ENCODE results near the gene POLR1A. TPM values are rescaled to one million over a fixed set of nuclear protein-coding genes. Genes with fewer than 3 reads are reported as not detected.

The POLR1A gene
- total RNA-seq, 2 experiments from 2014 or later, result 40.8 to 41.5 TPM

GRCh38 chr2:86025976-86026743 is 79.5 kb downstream of the POLR1A start:
- POLR2A ChIA-PET, result interaction anchor here (0.5 kb wide), 1 partner anchor 414 kb away, joined by 3 read pairs; no protein-coding TSS in a partner anchor
- CTCF ChIA-PET, result interaction anchor here (1.8 to 2.4 kb wide), 2 partner anchors 10 to 54 kb away, joined by 6 to 13 read pairs; no protein-coding TSS in a partner anchor
- ATAC-seq, result no peak
- Mint-ChIP-seq H3K4me1 (ENCODE audit: low read depth) (peaks cover 11% of the 10 kb centered on the region), H3K9me3 (ENCODE audit: insufficient read depth) (no peaks in the 10 kb centered on the region), H3K4me3 (no peak overlapping the region), H3K27me3 (ENCODE audit: low read depth) (no peaks in the 10 kb centered on the region), H3K36me3 (ENCODE audit: low read depth) (peaks cover 59% of the 10 kb centered on the region), H3K27ac (peak overlapping the region; percentile 68)
- no peak for DNase-seq

GRCh38 chr2:86025229-86025820 is 80.4 kb downstream of the POLR1A start:
- Mint-ChIP-seq H3K27me3 (ENCODE audit: low read depth) (no peaks in the 10 kb centered on the region), H3K27ac (peak overlapping the region; percentile 62), H3K9me3 (ENCODE audit: insufficient read depth) (no peaks in the 10 kb centered on the region), H3K36me3 (ENCODE audit: low read depth) (peaks cover 52% of the 10 kb centered on the region), H3K4me1 (ENCODE audit: low read depth) (peaks cover 11% of the 10 kb centered on the region), H3K4me3 (no peak overlapping the region)
- ChIA-PET CTCF (interaction anchor here (1.8 to 2.4 kb wide), 2 partner anchors 11 to 55 kb away, joined by 6 to 13 read pairs; no protein-coding TSS in a partner anchor), POLR2A (interaction anchor here (0.5 kb wide), 1 partner anchor 415 kb away, joined by 3 read pairs; no protein-coding TSS in a partner anchor)
- DNase-seq (no peak), ATAC-seq (no peak)

DNA sequence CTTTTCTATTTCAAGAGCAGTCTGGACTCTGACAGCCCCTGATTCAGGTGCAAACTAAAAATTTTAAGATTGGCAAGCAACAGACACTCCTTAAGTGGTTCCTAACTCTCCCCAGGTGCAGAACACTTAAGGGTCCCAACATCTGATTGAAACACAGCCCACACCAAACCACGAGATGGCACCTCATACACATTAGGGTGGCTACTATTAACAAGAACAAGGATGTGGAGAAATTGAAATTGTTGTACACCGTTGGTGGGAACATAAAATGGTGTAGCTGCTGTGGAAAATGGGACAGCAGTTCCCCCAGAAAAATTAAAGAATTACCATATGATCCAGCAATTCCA is 82.3 kb downstream of the POLR1A start:
- POLR2A ChIA-PET, result interaction anchor here (1.0 kb wide), 1 partner anchor 24 kb away, joined by 3 read pairs; no protein-coding TSS in a partner anchor
- no peak for DNase-seq
- Mint-ChIP-seq H3K27ac (no peak overlapping the region), H3K4me1 (ENCODE audit: low read depth) (peaks cover 9% of the 10 kb centered on the region), H3K4me3 (no peak overlapping the region), H3K27me3 (ENCODE audit: low read depth) (no peaks in the 10 kb centered on the region), H3K9me3 (ENCODE audit: insufficient read depth) (no peaks in the 10 kb centered on the region), H3K36me3 (ENCODE audit: low read depth) (peaks cover 36% of the 10 kb centered on the region)
- CTCF ChIA-PET, result no interaction called here
- no peak for ATAC-seq

- no peak for ATAC-seq
- no peak overlapping the region for H3K4me3 Mint-ChIP-seq
- H3K27ac Mint-ChIP-seq, result no peak overlapping the region
- no peak for DNase-seq
- ChIA-PET CTCF (interaction anchor here (1.5 to 1.7 kb wide), 2 partner anchors 13 to 133 kb away, joined by 5 to 8 read pairs; no protein-coding TSS in a partner anchor), POLR2A (interaction anchor here (1.0 kb wide), 1 partner anchor 24 kb away, joined by 3 read pairs; no protein-coding TSS in a partner anchor)
- peaks cover 34% of the 10 kb centered on the region for H3K36me3 Mint-ChIP-seq (ENCODE audit: low read depth)
- H3K9me3 Mint-ChIP-seq (ENCODE audit: insufficient read depth), result no peaks in the 10 kb centered on the region
- H3K27me3 Mint-ChIP-seq (ENCODE audit: low read depth), result no peaks in the 10 kb centered on the region
- H3K4me1 Mint-ChIP-seq (ENCODE audit: low read depth), result peaks cover 9% of the 10 kb centered on the region
These were observed 82.9 kb downstream of the POLR1A start for GRCh38 chr2:86022661-86023365.

DNA sequence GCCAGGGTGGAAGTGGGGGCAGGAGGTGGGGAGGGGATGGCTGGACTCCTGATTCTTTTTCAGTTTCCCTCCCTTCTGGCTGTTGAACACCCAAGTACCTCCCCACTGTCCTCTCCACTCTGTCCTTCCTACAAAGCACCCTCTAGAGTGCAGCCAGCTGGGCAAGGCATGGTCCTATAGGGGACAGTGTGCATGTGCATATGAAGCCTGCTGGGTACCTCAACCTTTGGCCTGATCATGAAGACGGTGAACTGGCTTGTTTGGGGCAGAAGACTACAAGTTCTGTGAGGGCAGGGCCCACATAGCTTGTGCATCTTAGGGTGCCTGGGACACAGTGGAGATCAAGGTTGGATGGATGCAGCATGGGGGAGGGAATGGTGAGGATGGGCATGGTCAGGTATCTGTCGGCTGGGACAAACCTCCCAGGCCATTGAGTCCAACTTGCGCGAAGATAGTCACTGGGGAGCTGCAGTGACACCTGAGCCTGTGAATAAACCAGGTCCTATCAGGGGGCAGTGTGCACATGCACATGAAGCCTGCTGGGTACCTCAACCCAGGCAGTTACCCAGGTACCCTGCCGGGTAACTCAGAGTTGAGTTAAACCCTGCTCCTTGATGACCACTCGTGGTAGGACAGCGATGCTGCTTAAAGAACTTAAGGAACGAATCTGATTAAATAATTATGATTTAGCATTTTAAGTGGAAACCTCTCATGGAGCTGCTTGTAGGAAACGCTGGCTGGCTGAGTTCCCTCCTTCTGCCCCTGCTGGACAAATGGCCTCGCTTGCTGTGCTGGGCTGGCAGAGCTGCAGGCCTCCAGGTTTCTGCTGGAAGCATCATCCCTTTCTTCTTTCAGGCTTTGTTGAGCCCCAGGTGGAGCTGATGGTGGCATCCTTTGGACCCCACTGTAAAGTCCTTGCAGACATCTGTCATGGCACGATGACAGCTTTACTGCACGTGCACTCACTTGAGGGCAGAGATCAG is 84.0 kb downstream of the POLR1A start:
- no peak for ATAC-seq
- Mint-ChIP-seq H3K9me3 (ENCODE audit: insufficient read depth) (no peaks in the 10 kb centered on the region), H3K27ac (peak overlapping the region; percentile 12), H3K4me1 (ENCODE audit: low read depth) (peaks cover 16% of the 10 kb centered on the region), H3K36me3 (ENCODE audit: low read depth) (peaks cover 26% of the 10 kb centered on the region), H3K27me3 (ENCODE audit: low read depth) (no peaks in the 10 kb centered on the region), H3K4me3 (no peak overlapping the region)
- CTCF ChIA-PET, result interaction anchor here (1.0 to 1.7 kb wide), 4 partner anchors 14 to 194 kb away, joined by 3 to 8 read pairs (median 4); no protein-coding TSS in a partner anchor
- DNase-seq, result no peak
- POLR2A ChIA-PET, result no interaction called here

- no peak for DNase-seq
- Mint-ChIP-seq H3K9me3 (ENCODE audit: insufficient read depth) (no peaks in the 10 kb centered on the region), H3K27ac (no peak overlapping the region), H3K4me3 (no peak overlapping the region), H3K27me3 (ENCODE audit: low read depth) (no peaks in the 10 kb centered on the region), H3K36me3 (ENCODE audit: low read depth) (peaks cover 19% of the 10 kb centered on the region), H3K4me1 (ENCODE audit: low read depth) (peaks cover 14% of the 10 kb centered on the region)
- POLR2A ChIA-PET, result no interaction called here
- ATAC-seq, result no peak
- CTCF ChIA-PET, result interaction anchor here (1.0 to 1.7 kb wide), 3 partner anchors 15 to 193 kb away, joined by 3 to 5 read pairs (median 3); no protein-coding TSS in a partner anchor
These were observed 84.7 kb downstream of the POLR1A start for GRCh38 chr2:86020984-86021383.

DNA sequence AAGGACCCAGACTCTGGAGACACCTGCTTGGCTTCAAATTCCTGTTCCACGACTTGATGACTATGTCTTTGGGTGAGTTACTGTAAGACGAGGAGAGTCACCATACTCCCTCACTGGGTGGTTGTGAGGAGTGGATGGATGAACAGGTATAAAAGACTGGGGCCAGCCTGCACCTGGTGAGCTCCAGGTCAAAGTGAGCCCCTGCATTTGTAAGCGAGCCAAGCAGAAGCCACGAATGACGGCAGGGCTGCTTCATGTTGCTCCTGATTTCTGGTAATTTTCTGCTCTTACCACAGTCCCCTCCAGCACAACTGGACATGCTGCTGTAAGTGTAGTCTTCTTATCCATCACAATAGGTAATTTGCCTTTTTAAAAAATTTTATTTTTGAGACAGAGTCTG is 86.6 kb downstream of the POLR1A start:
- H3K27me3 Mint-ChIP-seq (ENCODE audit: low read depth), result no peaks in the 10 kb centered on the region
- ChIA-PET CTCF (interaction anchor here (1.1 kb wide), 1 partner anchor 192 kb away, joined by 4 read pairs; no protein-coding TSS in a partner anchor), POLR2A (no interaction called here)
- H3K4me3 Mint-ChIP-seq, result no peak overlapping the region
- ATAC-seq (no peak), DNase-seq (no peak)
- no peak overlapping the region for H3K27ac Mint-ChIP-seq
- H3K36me3 Mint-ChIP-seq (ENCODE audit: low read depth), result peaks cover 8% of the 10 kb centered on the region
- H3K9me3 Mint-ChIP-seq (ENCODE audit: insufficient read depth), result peaks cover 10% of the 10 kb centered on the region
- H3K4me1 Mint-ChIP-seq (ENCODE audit: low read depth), result peaks cover 9% of the 10 kb centered on the region

- Mint-ChIP-seq H3K4me1 (ENCODE audit: low read depth) (peaks cover 9% of the 10 kb centered on the region), H3K9me3 (ENCODE audit: insufficient read depth) (peaks cover 13% of the 10 kb centered on the region), H3K27ac (no peak overlapping the region), H3K4me3 (no peak overlapping the region), H3K27me3 (ENCODE audit: low read depth) (no peaks in the 10 kb centered on the region), H3K36me3 (ENCODE audit: low read depth) (peaks cover 12% of the 10 kb centered on the region)
- ChIA-PET POLR2A (interaction anchor here (0.6 to 1.1 kb wide), 2 partner anchors 10 to 149 kb away, joined by 4 read pairs; no protein-coding TSS in a partner anchor), CTCF (interaction anchor here (1.0 kb wide), 1 partner anchor 129 kb away, joined by 3 read pairs; no protein-coding TSS in a partner anchor)
- no peak for ATAC-seq
- DNase-seq, result no peak
These were observed 87.5 kb downstream of the POLR1A start for GRCh38 chr2:86017901-86018896.

GRCh38 chr2:86016581-86016980 is 89.1 kb downstream of the POLR1A start:
- peaks cover 12% of the 10 kb centered on the region for H3K4me1 Mint-ChIP-seq (ENCODE audit: low read depth)
- peaks cover 12% of the 10 kb centered on the region for H3K36me3 Mint-ChIP-seq (ENCODE audit: low read depth)
- ChIA-PET POLR2A (no interaction called here), CTCF (no interaction called here)
- peaks cover 13% of the 10 kb centered on the region for H3K9me3 Mint-ChIP-seq (ENCODE audit: insufficient read depth)
- H3K4me3 Mint-ChIP-seq, result no peak overlapping the region
- H3K27me3 Mint-ChIP-seq (ENCODE audit: low read depth), result no peaks in the 10 kb centered on the region
- DNase-seq (no peak), ATAC-seq (no peak)
- H3K27ac Mint-ChIP-seq, result peak overlapping the region; percentile 64

GRCh38 chr2:86015699-86016098 is 90.0 kb downstream of the POLR1A start:
- ChIA-PET CTCF (no interaction called here), POLR2A (no interaction called here)
- Mint-ChIP-seq H3K27me3 (ENCODE audit: low read depth) (no peaks in the 10 kb centered on the region), H3K4me1 (ENCODE audit: low read depth) (peaks cover 12% of the 10 kb centered on the region), H3K36me3 (ENCODE audit: low read depth) (peaks cover 12% of the 10 kb centered on the region), H3K27ac (no peak overlapping the region), H3K4me3 (no peak overlapping the region), H3K9me3 (ENCODE audit: insufficient read depth) (peaks cover 13% of the 10 kb centered on the region)
- no peak for DNase-seq
- no peak for ATAC-seq

Data from activated CD8-positive, alpha-beta T cell treated with anti-CD3 and anti-CD28 coated beads, Interleukin-2, amount 10 ng/mL, durations not matched to agents 7 days and 5 days (primary cell).